ENCODE data around the gene TACC3.

TACC3 gene

DNA sequence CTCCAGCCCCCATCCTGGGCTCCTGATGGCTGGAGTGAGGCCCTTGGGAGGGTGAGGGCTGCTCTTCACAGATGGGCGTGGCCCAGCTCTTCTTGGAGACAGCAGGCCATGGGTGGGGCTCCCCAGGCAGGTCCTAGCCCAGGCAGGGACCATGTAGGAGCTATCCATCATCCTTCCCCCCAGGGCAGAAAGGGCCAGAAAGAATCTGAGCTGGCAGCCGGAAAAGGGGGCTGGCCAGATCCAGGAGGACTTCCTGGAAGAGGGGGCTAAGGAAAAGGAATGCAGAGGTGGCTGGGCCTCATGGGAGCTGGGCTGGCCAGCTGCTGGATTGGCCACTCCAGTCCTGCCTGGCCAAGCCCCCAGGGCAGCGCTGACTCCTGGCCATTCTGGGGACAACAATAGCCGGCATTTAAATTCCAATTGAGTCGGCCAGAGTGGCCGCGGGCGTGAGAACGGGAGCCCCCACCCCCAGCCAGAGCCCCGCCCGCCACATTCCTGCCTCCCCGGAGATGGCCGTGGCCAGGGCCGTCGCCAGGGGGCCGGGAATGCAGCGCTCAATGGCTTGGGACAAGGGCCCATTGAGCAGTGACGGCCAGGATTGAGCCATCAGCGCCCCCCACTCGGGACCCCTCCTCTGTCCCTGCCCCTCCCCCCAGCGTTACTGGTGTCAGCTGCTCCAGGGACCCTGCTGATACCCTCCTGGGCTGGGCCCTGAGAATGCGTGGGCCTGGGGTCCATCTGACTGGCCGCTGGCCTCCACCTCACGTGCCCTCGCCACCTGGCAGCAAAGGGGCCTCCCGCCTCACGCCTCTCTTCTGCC, 56.7 kb downstream of the TACC3 start (continued):
- TF ChIP-seq ZNF214 (tag by site-specific recombination; IDR thresholded peaks at IDR 0.05; ENCODE audit: borderline replicate concordance) (no peak), ZNF366 (tag by site-specific recombination; conservative IDR thresholded peaks at IDR 0.05) (no peak), ZNF670 (tag by site-specific recombination; IDR thresholded peaks at IDR 0.05; ENCODE audit: low read depth) (no peak), ZNF560 (tag by site-specific recombination; IDR thresholded peaks at IDR 0.05; ENCODE audit: borderline replicate concordance) (no peak), TRIM28 (IDR thresholded peaks at IDR 0.05; ENCODE audit: borderline replicate concordance, low read length) (no peak), SALL2 (tag by site-specific recombination; IDR thresholded peaks at IDR 0.05; ENCODE audit: borderline replicate concordance) (no peak), ZNF596 (tag by site-specific recombination; IDR thresholded peaks at IDR 0.05) (no peak), PRDM1 (tag by site-specific recombination; IDR thresholded peaks at IDR 0.05) (no peak), ZFP41 (tag by site-specific recombination; IDR thresholded peaks at IDR 0.05; ENCODE audit: borderline replicate concordance) (no peak), ZNF558 (tag by site-specific recombination; IDR thresholded peaks at IDR 0.05) (no peak), GLIS1 (tag by site-specific recombination; IDR thresholded peaks at IDR 0.05) (no peak; the same call in 1 of the 2 replicates), ZNF785 (tag by site-specific recombination; IDR thresholded peaks at IDR 0.05) (no peak), MYNN (tag by site-specific recombination; IDR thresholded peaks at IDR 0.05; ENCODE audit: borderline replicate concordance) (no peak), KLF1 (tag by site-specific recombination; IDR thresholded peaks at IDR 0.05) (peak; percentile 84), ZNF423 (tag by site-specific recombination; IDR thresholded peaks at IDR 0.05) (no peak), ELK4 (IDR thresholded peaks at IDR 0.05; ENCODE audit: borderline replicate concordance, low read depth, low read length) (no peak), ZBTB10 (tag by site-specific recombination; IDR thresholded peaks at IDR 0.05) (no peak)
- TF ChIP-seq, protein P1, sequence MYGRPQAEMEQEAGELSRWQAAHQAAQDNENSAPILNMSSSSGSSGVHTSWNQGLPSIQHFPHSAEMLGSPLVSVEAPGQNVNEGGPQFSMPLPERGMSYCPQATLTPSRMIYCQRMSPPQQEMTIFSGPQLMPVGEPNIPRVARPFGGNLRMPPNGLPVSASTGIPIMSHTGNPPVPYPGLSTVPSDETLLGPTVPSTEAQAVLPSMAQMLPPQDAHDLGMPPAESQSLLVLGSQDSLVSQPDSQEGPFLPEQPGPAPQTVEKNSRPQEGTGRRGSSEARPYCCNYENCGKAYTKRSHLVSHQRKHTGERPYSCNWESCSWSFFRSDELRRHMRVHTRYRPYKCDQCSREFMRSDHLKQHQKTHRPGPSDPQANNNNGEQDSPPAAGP (tag by site-specific recombination; IDR thresholded peaks at IDR 0.05): peak; percentile 52; the same call in 1 of the 2 replicates
- TF ChIP-seq, protein P2, sequence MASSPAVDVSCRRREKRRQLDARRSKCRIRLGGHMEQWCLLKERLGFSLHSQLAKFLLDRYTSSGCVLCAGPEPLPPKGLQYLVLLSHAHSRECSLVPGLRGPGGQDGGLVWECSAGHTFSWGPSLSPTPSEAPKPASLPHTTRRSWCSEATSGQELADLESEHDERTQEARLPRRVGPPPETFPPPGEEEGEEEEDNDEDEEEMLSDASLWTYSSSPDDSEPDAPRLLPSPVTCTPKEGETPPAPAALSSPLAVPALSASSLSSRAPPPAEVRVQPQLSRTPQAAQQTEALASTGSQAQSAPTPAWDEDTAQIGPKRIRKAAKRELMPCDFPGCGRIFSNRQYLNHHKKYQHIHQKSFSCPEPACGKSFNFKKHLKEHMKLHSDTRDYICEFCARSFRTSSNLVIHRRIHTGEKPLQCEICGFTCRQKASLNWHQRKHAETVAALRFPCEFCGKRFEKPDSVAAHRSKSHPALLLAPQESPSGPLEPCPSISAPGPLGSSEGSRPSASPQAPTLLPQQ (tag by site-specific recombination; IDR thresholded peaks at IDR 0.05): no peak

Measured in HEK293 (cell line).